DND-41 (cell line): ENCODE measurements around the gene KDM4F.

Experiments
- EZH2 ChIP-seq: IDR thresholded peaks from 3 replicates; pipeline ENCODE4 v1.6.1; 2012; ENCODE audit warnings: borderline replicate concordance, low read depth, mild to moderate bottlenecking, moderate library complexity, low read length, inconsistent platforms; ENCODE audit not compliant: severe bottlenecking
- TF ChIP-seq, protein P1 (sequence below): IDR thresholded peaks from 2 replicates; pipeline ENCODE4 v1.5.1; 2012; ENCODE audit warnings: borderline replicate concordance, low read length, moderate library complexity, mild to moderate bottlenecking; ENCODE audit not compliant: poor library complexity, severe bottlenecking; ENCODE audit errors: extremely low read depth

DNA sequence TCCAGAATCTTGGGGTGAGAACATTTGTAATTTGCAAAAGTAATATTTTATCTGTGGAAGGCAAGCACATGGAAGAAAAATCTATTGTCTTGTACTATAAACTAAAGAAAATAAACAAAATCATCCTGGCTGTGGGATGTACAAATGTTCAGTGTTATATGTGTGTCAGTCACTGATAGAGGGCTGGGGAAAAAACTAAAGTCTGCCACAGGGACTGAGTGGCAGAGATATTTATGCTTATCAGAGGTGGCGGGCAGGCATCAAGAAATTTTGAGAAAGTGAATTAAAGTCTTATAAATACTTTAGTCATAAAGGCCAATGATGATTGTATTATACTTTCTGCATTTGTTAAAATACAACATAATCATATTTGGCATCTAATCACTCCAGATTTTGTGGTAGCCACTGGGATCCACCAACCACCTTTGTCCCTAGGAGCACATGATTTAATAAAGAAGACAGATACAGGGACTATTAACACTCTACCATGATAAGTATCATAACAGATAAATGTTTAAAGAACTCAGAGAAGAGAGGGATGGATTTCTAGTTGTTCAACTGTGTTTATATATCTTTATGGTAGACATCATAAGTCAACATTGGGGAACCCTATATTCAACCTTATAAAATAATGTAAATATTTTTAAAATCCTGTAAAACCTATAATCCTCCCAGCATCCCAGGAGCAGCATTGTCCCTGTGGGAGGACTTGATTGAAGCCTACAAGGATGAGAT, 37.8 kb downstream of the KDM4F start:
- TF ChIP-seq, protein P1, sequence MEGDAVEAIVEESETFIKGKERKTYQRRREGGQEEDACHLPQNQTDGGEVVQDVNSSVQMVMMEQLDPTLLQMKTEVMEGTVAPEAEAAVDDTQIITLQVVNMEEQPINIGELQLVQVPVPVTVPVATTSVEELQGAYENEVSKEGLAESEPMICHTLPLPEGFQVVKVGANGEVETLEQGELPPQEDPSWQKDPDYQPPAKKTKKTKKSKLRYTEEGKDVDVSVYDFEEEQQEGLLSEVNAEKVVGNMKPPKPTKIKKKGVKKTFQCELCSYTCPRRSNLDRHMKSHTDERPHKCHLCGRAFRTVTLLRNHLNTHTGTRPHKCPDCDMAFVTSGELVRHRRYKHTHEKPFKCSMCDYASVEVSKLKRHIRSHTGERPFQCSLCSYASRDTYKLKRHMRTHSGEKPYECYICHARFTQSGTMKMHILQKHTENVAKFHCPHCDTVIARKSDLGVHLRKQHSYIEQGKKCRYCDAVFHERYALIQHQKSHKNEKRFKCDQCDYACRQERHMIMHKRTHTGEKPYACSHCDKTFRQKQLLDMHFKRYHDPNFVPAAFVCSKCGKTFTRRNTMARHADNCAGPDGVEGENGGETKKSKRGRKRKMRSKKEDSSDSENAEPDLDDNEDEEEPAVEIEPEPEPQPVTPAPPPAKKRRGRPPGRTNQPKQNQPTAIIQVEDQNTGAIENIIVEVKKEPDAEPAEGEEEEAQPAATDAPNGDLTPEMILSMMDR, result no peak
- no peak for TF ChIP-seq EZH2
